ENCODE measurements around the gene FCRL4. TPM values are rescaled to one million over a fixed set of nuclear protein-coding genes. Genes with fewer than 3 reads are reported as not detected.

The FCRL4 gene
- total and polyA plus RNA-seq, 4 donors = not detected

GRCh38 chr1:157575744-157576143 lies 22.1 kb downstream of the FCRL4 start:
- Histone ChIP-seq H3K9ac (ENCODE audit: low read depth in 1 of 2, low read length in 2 of 2) (no peak overlapping the region), H3K27ac (ENCODE audit: low read depth in 1 of 2, low read length in 2 of 2) (no peak overlapping the region), H3K4me3 (ENCODE audit: low read depth in 1 of 3, low read length in 3 of 3) (no peak overlapping the region), H3K27me3 (ENCODE audit: control insufficient read depth in 4 of 4, insufficient read depth in 4 of 4, low read length in 3 of 4) (peaks cover 0 to 2% (median 0%) of the 10 kb centered on the region in 4 donors), H3K4me1 (ENCODE audit: control insufficient read depth in 4 of 4, insufficient read depth in 4 of 4, low read length in 3 of 4) (no peaks in the 10 kb centered on the region), H3K9me3 (ENCODE audit: control insufficient read depth in 4 of 4, low read length in 3 of 4) (no peaks in the 10 kb centered on the region), H3K36me3 (ENCODE audit: control insufficient read depth in 4 of 4, insufficient read depth in 3 of 4, low read depth in 1 of 4, low read length in 3 of 4) (no peaks in the 10 kb centered on the region)
- TF ChIP-seq CTCF (IDR thresholded peaks at IDR 0.05; ENCODE audit: low read depth, low read length, missing input control) (no peak), RAD21 (IDR thresholded peaks at IDR 0.05) (no peak), FOXA2 (IDR thresholded peaks at IDR 0.05) (no peak), GABPA (IDR thresholded peaks at IDR 0.05 in 1 of 2, conservative IDR thresholded peaks at IDR 0.05 in 1 of 2) (no peak), REST (IDR thresholded peaks at IDR 0.05) (no peak), YY1 (IDR thresholded peaks at IDR 0.05) (no peak)
- DNase-seq (ENCODE audit: low spot score) = no peak
- 83% methylated on average over 2 of the region's 2 CpGs for WGBS

- TF ChIP-seq HNF4G (IDR thresholded peaks at IDR 0.05) (no peak), ZBTB33 (IDR thresholded peaks at IDR 0.05) (no peak), GABPA (IDR thresholded peaks at IDR 0.05 in 1 of 2, conservative IDR thresholded peaks at IDR 0.05 in 1 of 2) (no peak), REST (IDR thresholded peaks at IDR 0.05) (no peak), JUND (IDR thresholded peaks at IDR 0.05) (no peak), RXRA (IDR thresholded peaks at IDR 0.05) (no peak), MAX (IDR thresholded peaks at IDR 0.05) (no peak), RAD21 (IDR thresholded peaks at IDR 0.05) (no peak), NR2F2 (IDR thresholded peaks at IDR 0.05) (no peak), CTCF (IDR thresholded peaks at IDR 0.05; ENCODE audit: low read depth, low read length, missing input control) (no peak)
- Histone ChIP-seq H3K27me3 (ENCODE audit: control insufficient read depth in 4 of 4, insufficient read depth in 4 of 4, low read length in 3 of 4) (peaks cover 0 to 2% (median 0%) of the 10 kb centered on the region in 4 donors), H3K36me3 (ENCODE audit: control insufficient read depth in 4 of 4, insufficient read depth in 3 of 4, low read depth in 1 of 4, low read length in 3 of 4) (no peaks in the 10 kb centered on the region), H3K9ac (ENCODE audit: low read depth in 1 of 2, low read length in 2 of 2) (no peak overlapping the region), H3K4me3 (ENCODE audit: low read depth in 1 of 3, low read length in 3 of 3) (no peak overlapping the region), H3K4me1 (ENCODE audit: control insufficient read depth in 4 of 4, insufficient read depth in 4 of 4, low read length in 3 of 4) (no peaks in the 10 kb centered on the region), H3K27ac (ENCODE audit: low read depth in 1 of 2, low read length in 2 of 2) (no peak overlapping the region), H3K9me3 (ENCODE audit: control insufficient read depth in 4 of 4, low read length in 3 of 4) (no peaks in the 10 kb centered on the region)
- 91% methylated on average over 1 of the region's 1 CpG for WGBS
- no peak for DNase-seq (ENCODE audit: low spot score)
Observed at GRCh38 chr1:157574836-157575235, 23.0 kb downstream of the FCRL4 start.
